SU-DHL-6 (cell line): ENCODE measurements around the gene RNF31.

Experiments used
- H2AFZ ChIP-seq: fragments of 200-600 bp; sonication (generic); 2 replicates; pipeline ENCODE4 v1.6.1; 2014; ENCODE audit warnings: low read depth, mild to moderate bottlenecking, moderate library complexity, mixed read lengths, antibody characterized with exemption, low read length; ENCODE audit not compliant: severe bottlenecking
- H3F3A ChIP-seq: fragments of 200-600 bp; shearing (Covaris generic); 2 replicates; pipeline ENCODE4 v1.6.0; 2016; ENCODE audit warnings: antibody characterized with exemption, mild to moderate bottlenecking; ENCODE audit not compliant: insufficient read depth
- H3K27ac ChIP-seq: fragments of 200-600 bp; sonication (generic); 2 replicates; pipeline ENCODE4 v1.5.1; 2016; ENCODE audit warnings: low read depth, mild to moderate bottlenecking, low read length, moderate library complexity, mixed read lengths
- H3K27me3 ChIP-seq: fragments of 200-600 bp; sonication (generic), shearing (Covaris generic); 2 replicates; pipeline ENCODE4 v1.6.0; 2014; ENCODE audit warnings: mild to moderate bottlenecking, low read length
- H3K36me3 ChIP-seq: fragments of 200-600 bp; sonication (generic); 2 replicates; pipeline ENCODE4 v1.6.1; 2014; ENCODE audit warnings: mild to moderate bottlenecking, low read length, mixed read lengths
- H3K4me2 ChIP-seq: fragments of 300-600, 200-600 bp; shearing (Covaris generic), sonication (generic); 2 replicates; pipeline ENCODE4 v1.6.0; 2014; ENCODE audit warnings: low read length, low read depth, mild to moderate bottlenecking; ENCODE audit not compliant: poor library complexity, severe bottlenecking
- H3K4me3 ChIP-seq: fragments of 200-600 bp; sonication (generic); 2 replicates; pipeline ENCODE4 v1.5.1; 2014; ENCODE audit warnings: antibody characterized with exemption, low read length, mild to moderate bottlenecking, mixed read lengths; ENCODE audit not compliant: insufficient read depth, poor library complexity, severe bottlenecking
- H3K79me2 ChIP-seq: fragments of 200-600 bp; sonication (generic); 2 replicates; pipeline ENCODE4 v1.6.1; 2014; ENCODE audit warnings: mild to moderate bottlenecking, low read length, moderate library complexity; ENCODE audit not compliant: insufficient read depth
- H3K9ac ChIP-seq: fragments of 200-600 bp; sonication (generic); 2 replicates; pipeline ENCODE4 v1.7.0; 2014; ENCODE audit warnings: mild to moderate bottlenecking, low read length
- H3K9me2 ChIP-seq: fragments of 200-600 bp; sonication (generic); replicated peaks from 2 replicates; pipeline ENCODE4 v1.6.1; 2014; ENCODE audit warnings: low read length; ENCODE audit not compliant: insufficient read depth
- H3K9me3 ChIP-seq: fragments of 200-600 bp; sonication (generic); 2 replicates; pipeline ENCODE4 v1.6.1; 2014; ENCODE audit warnings: low read length, mixed read lengths; ENCODE audit not compliant: insufficient read depth
- H4K20me1 ChIP-seq: fragments of 200-600 bp; sonication (generic); 2 replicates; pipeline ENCODE4 v1.6.1; 2014; ENCODE audit warnings: low read depth, mild to moderate bottlenecking, antibody characterized with exemption, low read length, moderate library complexity, mixed read lengths
- EZH2phosphoT487 ChIP-seq: fragments of 200-600 bp; sonication (generic), shearing (Covaris generic); conservative IDR thresholded peaks from 2 replicates; pipeline ENCODE4 v1.6.1; 2018; ENCODE audit warnings: mild to moderate bottlenecking, antibody characterized with exemption, low read length, moderate library complexity, mixed read lengths
- TF ChIP-seq, protein P1 (sequence below): fragments of 200-600 bp; sonication (generic); IDR thresholded peaks from one replicate; pipeline ENCODE4 v1.5.1; 2017; ENCODE audit warnings: antibody characterized with exemption, mild to moderate bottlenecking, low read length, moderate library complexity; ENCODE audit not compliant: insufficient read depth, poor library complexity, severe bottlenecking

RNF31 gene

DNA sequence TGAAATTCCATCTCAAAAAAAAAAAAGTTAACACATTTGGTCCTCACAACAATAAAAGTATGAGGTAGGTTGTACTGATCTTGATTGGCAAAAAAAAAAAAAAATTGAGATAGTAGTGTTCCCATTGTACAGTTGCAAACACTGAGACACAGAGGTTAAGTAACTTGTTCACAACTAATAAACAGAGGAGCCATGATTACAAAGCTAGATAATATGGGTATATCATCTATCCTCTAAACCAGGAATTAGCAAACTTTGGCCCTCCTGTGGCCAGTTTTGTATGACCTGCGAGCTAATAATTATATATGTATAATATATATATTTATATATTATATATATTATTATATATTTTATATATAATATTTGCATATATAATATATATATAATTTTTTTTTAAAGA, 13.6 kb upstream of the RNF31 start:
- H3K27me3 ChIP-seq: no peaks in the 10 kb centered on the region
- no peaks in the 10 kb centered on the region for H3K9me3 ChIP-seq
- no peak overlapping the region for H3K4me2 ChIP-seq
- H3F3A ChIP-seq: peaks cover 23% of the 10 kb centered on the region
- no peak overlapping the region for H3K9ac ChIP-seq
- H3K36me3 ChIP-seq: no peaks in the 10 kb centered on the region
- H3K79me2 ChIP-seq: no peaks in the 10 kb centered on the region
- H4K20me1 ChIP-seq: no peaks in the 10 kb centered on the region
- H2AFZ ChIP-seq: no peak overlapping the region
- H3K27ac ChIP-seq: no peak overlapping the region
- no peaks in the 10 kb centered on the region for H3K9me2 ChIP-seq
- H3K4me3 ChIP-seq: no peak overlapping the region
- TF ChIP-seq, protein P1, sequence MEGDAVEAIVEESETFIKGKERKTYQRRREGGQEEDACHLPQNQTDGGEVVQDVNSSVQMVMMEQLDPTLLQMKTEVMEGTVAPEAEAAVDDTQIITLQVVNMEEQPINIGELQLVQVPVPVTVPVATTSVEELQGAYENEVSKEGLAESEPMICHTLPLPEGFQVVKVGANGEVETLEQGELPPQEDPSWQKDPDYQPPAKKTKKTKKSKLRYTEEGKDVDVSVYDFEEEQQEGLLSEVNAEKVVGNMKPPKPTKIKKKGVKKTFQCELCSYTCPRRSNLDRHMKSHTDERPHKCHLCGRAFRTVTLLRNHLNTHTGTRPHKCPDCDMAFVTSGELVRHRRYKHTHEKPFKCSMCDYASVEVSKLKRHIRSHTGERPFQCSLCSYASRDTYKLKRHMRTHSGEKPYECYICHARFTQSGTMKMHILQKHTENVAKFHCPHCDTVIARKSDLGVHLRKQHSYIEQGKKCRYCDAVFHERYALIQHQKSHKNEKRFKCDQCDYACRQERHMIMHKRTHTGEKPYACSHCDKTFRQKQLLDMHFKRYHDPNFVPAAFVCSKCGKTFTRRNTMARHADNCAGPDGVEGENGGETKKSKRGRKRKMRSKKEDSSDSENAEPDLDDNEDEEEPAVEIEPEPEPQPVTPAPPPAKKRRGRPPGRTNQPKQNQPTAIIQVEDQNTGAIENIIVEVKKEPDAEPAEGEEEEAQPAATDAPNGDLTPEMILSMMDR: no peak
- TF ChIP-seq EZH2phosphoT487: no peak

DNA sequence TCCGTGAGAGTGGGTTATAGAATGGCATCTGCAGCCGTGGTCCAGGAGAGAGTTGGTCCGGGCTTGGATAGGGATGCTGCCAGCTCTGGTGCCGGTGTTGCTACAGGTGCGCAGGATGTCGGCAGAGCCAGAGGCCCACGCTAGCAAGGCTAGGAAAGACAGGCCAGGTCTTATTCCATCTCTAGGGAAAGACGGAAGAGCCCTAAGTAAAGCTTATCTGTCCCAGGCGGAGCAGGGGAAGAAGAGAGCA, 11.8 kb upstream of the RNF31 start:
- peak overlapping the region; percentile 44 for H3K27ac ChIP-seq
- H3F3A ChIP-seq: peaks cover 35% of the 10 kb centered on the region
- H3K9me3 ChIP-seq: no peaks in the 10 kb centered on the region
- H3K4me3 ChIP-seq: peak overlapping the region; percentile 85
- no peaks in the 10 kb centered on the region for H4K20me1 ChIP-seq
- peaks cover 15% of the 10 kb centered on the region for H3K79me2 ChIP-seq
- no peaks in the 10 kb centered on the region for H3K9me2 ChIP-seq
- H2AFZ ChIP-seq: peak overlapping the region; percentile 74
- H3K4me2 ChIP-seq: peak overlapping the region; percentile 79
- no peaks in the 10 kb centered on the region for H3K27me3 ChIP-seq
- H3K36me3 ChIP-seq: no peaks in the 10 kb centered on the region
- H3K9ac ChIP-seq: peak overlapping the region; percentile 89
- TF ChIP-seq, protein P1: no peak
- no peak for TF ChIP-seq EZH2phosphoT487

DNA sequence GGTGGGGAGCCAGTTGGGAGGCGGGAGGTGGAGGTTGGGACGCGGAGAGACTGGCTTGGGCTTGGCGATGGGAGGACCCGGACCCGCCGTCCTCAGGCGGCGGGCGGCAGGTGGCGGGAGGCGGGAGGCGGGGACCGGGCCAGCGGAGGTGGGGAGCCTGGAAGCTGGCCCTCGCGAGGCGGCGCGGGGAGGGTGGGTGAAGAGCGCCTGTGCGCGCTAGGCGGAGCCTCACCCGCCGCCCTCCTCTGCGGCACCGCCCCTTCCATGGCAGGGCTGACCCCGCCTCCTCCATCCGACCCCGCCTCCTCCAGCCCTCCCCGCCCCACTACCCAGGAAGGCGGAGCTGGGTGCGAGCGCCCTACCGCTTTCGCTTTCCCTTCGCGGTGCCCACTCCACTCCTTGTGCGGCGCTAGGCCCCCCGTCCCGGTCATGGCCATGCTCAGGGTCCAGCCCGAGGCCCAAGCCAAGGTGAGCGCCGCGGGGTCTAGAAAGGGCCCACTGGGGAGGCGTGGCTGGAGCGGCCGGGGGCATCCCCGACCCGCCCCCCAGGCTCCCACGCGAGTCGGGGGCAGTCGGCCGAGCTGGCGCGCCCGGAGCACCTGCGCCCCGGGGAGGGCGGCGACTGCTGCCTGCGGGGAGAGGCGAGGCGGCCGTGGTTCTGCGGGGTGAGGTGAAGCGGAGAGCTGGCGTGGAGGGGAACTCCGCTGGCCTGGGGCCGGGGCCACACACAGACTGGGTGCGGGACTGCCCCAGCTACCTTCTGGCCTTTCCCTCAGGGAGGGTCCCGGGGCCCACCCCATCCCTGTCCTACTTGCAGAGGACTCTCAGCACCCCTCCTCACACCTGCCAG, 11.2 kb upstream of the RNF31 start, which contains the start of gene PSME1:
PSME1 (plus strand) TSS at position 361 of the 850 bp plus-strand sequence; CDS start at position 430, 69 bp downstream.
- H3K79me2 ChIP-seq: peaks cover 20% of the 10 kb centered on the region
- peak within 1 kb of the TSS; percentile 89 for H3K9ac ChIP-seq
- no peaks in the 10 kb centered on the region for H4K20me1 ChIP-seq
- peak within 1 kb of the TSS; percentile 73 for H3K27ac ChIP-seq
- H2AFZ ChIP-seq: peak within 1 kb of the TSS; percentile 74
- TF ChIP-seq EZH2phosphoT487: no peak
- TF ChIP-seq, protein P1: no peak
- H3K27me3 ChIP-seq: no peaks in the 10 kb centered on the region
- H3K4me2 ChIP-seq: peak within 1 kb of the TSS; percentile 79
- no peaks in the 10 kb centered on the region for H3K9me2 ChIP-seq
- H3K4me3 ChIP-seq: peak within 1 kb of the TSS; percentile 85
- peaks cover 35% of the 10 kb centered on the region for H3F3A ChIP-seq
- no peaks in the 10 kb centered on the region for H3K36me3 ChIP-seq
- H3K9me3 ChIP-seq: no peaks in the 10 kb centered on the region
